ENCODE results near the gene ATP1B4. TPM values are rescaled to one million over a fixed set of nuclear protein-coding genes. Genes with fewer than 3 reads are reported as not detected.

Gene ATP1B4
- total RNA-seq, 4 donors from 2014 or later = 2.3 to 20.4 (median 4.7) TPM

- intact Hi-C loops (cut with DNase I; ENCODE audit: low total_unique reads) = no loop called here
- Histone ChIP-seq H3K27me3 (no peaks in the 10 kb centered on the region), H3K4me3 (no peak overlapping the region), H3K4me1 (peaks cover under 1 to 6% of the 10 kb centered on the region in 2 donors), H3K36me3 (no peaks in the 10 kb centered on the region), H3K9me3 (no peaks in the 10 kb centered on the region), H3K27ac (no peak overlapping the region)
- no peak for DNase-seq
- no peak for ATAC-seq
- TF ChIP-seq, protein P1, sequence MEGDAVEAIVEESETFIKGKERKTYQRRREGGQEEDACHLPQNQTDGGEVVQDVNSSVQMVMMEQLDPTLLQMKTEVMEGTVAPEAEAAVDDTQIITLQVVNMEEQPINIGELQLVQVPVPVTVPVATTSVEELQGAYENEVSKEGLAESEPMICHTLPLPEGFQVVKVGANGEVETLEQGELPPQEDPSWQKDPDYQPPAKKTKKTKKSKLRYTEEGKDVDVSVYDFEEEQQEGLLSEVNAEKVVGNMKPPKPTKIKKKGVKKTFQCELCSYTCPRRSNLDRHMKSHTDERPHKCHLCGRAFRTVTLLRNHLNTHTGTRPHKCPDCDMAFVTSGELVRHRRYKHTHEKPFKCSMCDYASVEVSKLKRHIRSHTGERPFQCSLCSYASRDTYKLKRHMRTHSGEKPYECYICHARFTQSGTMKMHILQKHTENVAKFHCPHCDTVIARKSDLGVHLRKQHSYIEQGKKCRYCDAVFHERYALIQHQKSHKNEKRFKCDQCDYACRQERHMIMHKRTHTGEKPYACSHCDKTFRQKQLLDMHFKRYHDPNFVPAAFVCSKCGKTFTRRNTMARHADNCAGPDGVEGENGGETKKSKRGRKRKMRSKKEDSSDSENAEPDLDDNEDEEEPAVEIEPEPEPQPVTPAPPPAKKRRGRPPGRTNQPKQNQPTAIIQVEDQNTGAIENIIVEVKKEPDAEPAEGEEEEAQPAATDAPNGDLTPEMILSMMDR (IDR thresholded peaks at IDR 0.05 in 4 of 5, conservative IDR thresholded peaks at IDR 0.05 in 1 of 5) = no peak
- no peak for TF ChIP-seq POLR2A (IDR thresholded peaks at IDR 0.05)
- in situ Hi-C loops (cut with MboI; ENCODE audit: low sequenced_read_pairs in 4 of 4) = loop anchor here in 1 of 4 donors (25.0 kb wide), 1 partner anchor 106 kb away; the partner anchor contains the start of gene LAMP2
These were observed 5.8 kb upstream of the ATP1B4 start for GRCh38 chrX:120356084-120356483.

DNA sequence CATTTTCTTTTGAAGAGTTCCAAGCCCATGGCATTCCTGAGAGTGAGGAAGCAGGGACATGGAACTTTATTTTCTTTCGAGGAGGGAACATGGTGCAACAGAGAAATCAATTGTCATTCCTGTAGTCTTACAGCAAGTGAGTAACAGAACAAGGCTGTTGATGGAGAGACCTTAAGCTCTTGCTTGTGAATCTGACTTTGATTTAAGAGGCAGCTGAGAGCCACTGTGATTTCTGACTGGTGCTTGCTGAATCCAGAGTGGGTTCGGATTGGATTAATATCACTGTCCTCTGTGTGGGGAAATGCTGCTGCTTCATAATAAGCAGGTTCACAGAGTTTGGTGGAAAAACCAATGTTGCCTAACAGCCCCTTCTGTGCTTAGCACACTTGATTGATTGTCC lies 4.7 kb upstream of the ATP1B4 start:
- Histone ChIP-seq H3K36me3 (no peaks in the 10 kb centered on the region), H3K27ac (no peak overlapping the region), H3K4me3 (no peak overlapping the region), H3K4me1 (peaks cover 6 to 7% of the 10 kb centered on the region in 2 donors), H3K27me3 (no peaks in the 10 kb centered on the region), H3K9me3 (no peaks in the 10 kb centered on the region)
- intact Hi-C loops (cut with DNase I; ENCODE audit: low total_unique reads) = no loop called here
- ATAC-seq = no peak
- DNase-seq = no peak
- in situ Hi-C loops (cut with MboI; ENCODE audit: low sequenced_read_pairs in 4 of 4) = loop anchor here in 1 of 4 donors (25.0 kb wide), 1 partner anchor 105 kb away; the partner anchor contains the start of gene LAMP2
- TF ChIP-seq POLR2A (IDR thresholded peaks at IDR 0.05) = no peak
- TF ChIP-seq, protein P1 (IDR thresholded peaks at IDR 0.05 in 4 of 5, conservative IDR thresholded peaks at IDR 0.05 in 1 of 5) = no peak

DNA sequence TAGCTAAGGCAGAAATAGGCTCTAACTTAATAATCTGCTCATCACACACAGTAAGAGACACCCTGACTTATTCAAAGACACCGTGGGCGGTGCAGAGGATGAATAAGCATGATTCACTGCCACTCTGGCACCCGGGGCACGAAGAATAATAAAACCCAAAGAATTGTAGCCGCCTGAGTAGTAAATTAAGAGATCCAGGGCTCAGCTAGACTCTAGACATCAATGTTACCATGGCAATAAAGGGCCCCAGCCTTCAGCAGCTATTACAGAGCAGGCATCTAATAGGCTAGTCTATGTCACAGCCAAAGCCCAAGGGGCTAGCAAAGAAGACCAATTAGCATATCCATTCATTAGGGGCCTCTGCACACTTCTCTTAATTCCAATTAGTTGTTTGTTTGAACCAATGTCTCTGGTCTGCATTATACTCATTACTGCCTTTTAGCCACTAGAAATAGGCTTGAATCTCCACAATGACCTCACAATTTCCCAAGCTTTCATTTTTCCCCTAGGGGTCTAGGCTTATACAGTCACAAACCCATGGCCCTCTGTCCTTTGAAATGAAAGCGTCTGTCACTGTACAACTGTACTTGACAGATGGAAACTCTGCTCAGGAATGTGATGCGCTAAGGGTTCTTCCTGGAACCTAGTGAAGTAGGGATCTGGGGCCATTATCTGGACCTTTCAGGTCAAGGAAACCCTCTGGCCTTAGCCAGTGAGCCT lies 3.0 kb upstream of the ATP1B4 start:
- Histone ChIP-seq H3K27ac (no peak overlapping the region), H3K4me1 (peaks cover 6 to 7% of the 10 kb centered on the region in 2 donors), H3K4me3 (no peak overlapping the region), H3K36me3 (no peaks in the 10 kb centered on the region), H3K27me3 (no peaks in the 10 kb centered on the region), H3K9me3 (no peaks in the 10 kb centered on the region)
- ATAC-seq = no peak
- intact Hi-C loops (cut with DNase I; ENCODE audit: low total_unique reads) = no loop called here
- TF ChIP-seq, protein P1 (IDR thresholded peaks at IDR 0.05 in 4 of 5, conservative IDR thresholded peaks at IDR 0.05 in 1 of 5) = no peak
- TF ChIP-seq POLR2A (IDR thresholded peaks at IDR 0.05) = no peak
- in situ Hi-C loops (cut with MboI; ENCODE audit: low sequenced_read_pairs in 4 of 4) = loop anchor here in 1 of 4 donors (25.0 kb wide), 1 partner anchor 103 kb away; the partner anchor contains the start of gene LAMP2
- DNase-seq = no peak

DNA sequence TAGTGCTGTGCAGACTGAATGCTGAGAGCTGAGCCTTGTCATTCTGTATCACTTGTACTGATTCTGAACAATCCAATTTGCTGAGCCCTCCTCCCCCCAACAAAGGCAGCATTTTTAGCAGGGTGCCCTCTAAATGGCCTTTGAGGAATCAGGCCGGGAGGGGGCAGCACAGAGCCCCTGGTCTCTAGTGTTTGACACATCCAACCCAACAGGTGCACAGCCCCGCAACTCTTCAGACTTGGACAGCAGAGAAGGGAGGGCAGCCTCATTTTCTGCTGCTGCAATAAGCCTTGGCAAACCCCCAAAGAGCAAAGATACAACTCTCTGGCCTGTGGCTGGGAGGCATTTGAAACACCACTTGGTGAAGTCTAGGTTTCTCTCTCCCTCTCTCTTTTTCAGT lies 3.4 kb downstream of the ATP1B4 start:
- Histone ChIP-seq H3K27ac (peak overlapping the region; percentile 81 to 90 (median 88)), H3K27me3 (no peaks in the 10 kb centered on the region), H3K4me1 (peaks cover 24 to 32% of the 10 kb centered on the region in 2 donors), H3K36me3 (no peaks in the 10 kb centered on the region), H3K4me3 (peak overlapping the region in 1 of 4 donors; percentile 8), H3K9me3 (no peaks in the 10 kb centered on the region)
- ATAC-seq (peak; percentile 64 to 82), DNase-seq (peak; percentile 68 to 92)
- in situ Hi-C loops (cut with MboI; ENCODE audit: low sequenced_read_pairs in 4 of 4) (loop anchor here in 2 of 4 donors (10.0 to 25.0 kb wide), 2 partner anchors 89 to 97 kb away; partner anchors contain the start of gene LAMP2 (in 1 of the 2)), intact Hi-C loops (cut with DNase I; ENCODE audit: low total_unique reads) (loop anchor here (2.0 to 5.0 kb wide), 2 partner anchors 82 to 93 kb away; no protein-coding TSS in a partner anchor)
- no peak for TF ChIP-seq POLR2A (IDR thresholded peaks at IDR 0.05)
- TF ChIP-seq, protein P1 (IDR thresholded peaks at IDR 0.05 in 4 of 5, conservative IDR thresholded peaks at IDR 0.05 in 1 of 5) = peak; percentile 52 to 76 (median 62)

All from gastrocnemius medialis (tissue), 4 donors.